HCT116 (cell line): Measurements from ENCODE around the gene MOCS1. TPM values are rescaled to one million over a fixed set of nuclear protein-coding genes. Genes with fewer than 3 reads are reported as not detected.

ENCODE experiments used
- ATAC-seq: fragments of 200-7000 bp; cut with Tn5 transposase; 2 replicates; pipeline ENCODE4 v1.9.1; 2020; ENCODE audit warnings: mild to moderate bottlenecking, moderate library complexity
- BruUV-seq: library from RNA; stranded (reverse); fragments of 400-500 nt; replicated peaks from 2 replicates; lab custom pipeline; 2021; lab: Mats Ljungman, UMichigan
- CTCF ChIA-PET: fragments of 300-600 bp; sonication (Branson Sonifier 250); formaldehyde crosslinking; loops from one replicate; lab custom pipeline; 2021; ENCODE audit warnings: antibody characterized with exemption; lab: Charles Lee
- POLR2A ChIA-PET: fragments of 300-600, 350-600 bp; sonication (Branson Sonifier 250); formaldehyde crosslinking; loops from one replicate; lab custom pipeline; 2021; ENCODE audit warnings: antibody characterized with exemption; lab: Charles Lee
- RAD21 ChIA-PET, 2 experiments: fragments of 300-600 bp; sonication (Branson Sonifier 250); formaldehyde crosslinking; loops; one replicate each; lab custom pipeline; 2023; ENCODE audit warnings: low total read pairs in 2 of 2; ENCODE audit not compliant: uncharacterized antibody in 2 of 2, unreplicated experiment in 2 of 2, low non-redundant PET in 1 of 2; lab: Charles Lee
- DNase-seq: peaks from one replicate; pipeline ENCODE4 v3.0.0-alpha.2; 2010; ENCODE audit warnings: low read depth, low spot score
- H2AFZ ChIP-seq: fragments of 200-600 bp; shearing (Covaris generic), sonication (generic); 2 replicates; pipeline ENCODE4 v1.6.1; 2017; ENCODE audit warnings: low read depth, mixed run types, mixed read lengths, antibody characterized with exemption, low read length; ENCODE audit not compliant: poor library complexity, severe bottlenecking
- H3K27ac ChIP-seq: 2 replicates; pipeline ENCODE4 v1.5.1; 2012; ENCODE audit warnings: low read depth, low read length
- H3K27me3 ChIP-seq: fragments of 200-600 bp; sonication (generic); 2 replicates; pipeline ENCODE4 v1.6.1; 2016; ENCODE audit warnings: mixed run types, low read length, mixed read lengths; ENCODE audit not compliant: insufficient read depth
- H3K36me3 ChIP-seq, 2 experiments: fragments of 200-500 bp in 1 of 2; fragments of 200-600 bp in 1 of 2; sonication (Bioruptor generic) in 1 of 2; sonication (generic) in 1 of 2; 2 replicates each; pipeline versions ENCODE4 v1.5.1 to v1.6.1; 2014 to 2016; ENCODE audit warnings: low read length in 2 of 2, inconsistent platforms in 1 of 2, mixed read lengths in 1 of 2, mixed run types in 1 of 2; ENCODE audit not compliant: insufficient read depth in 2 of 2, control insufficient read depth in 1 of 2
- H3K4me1 ChIP-seq, 2 experiments: fragments of 200-600 bp in 1 of 2; sonication (generic) in 1 of 2; 2 replicates each; pipeline versions ENCODE4 v1.5.1 to v1.6.1; 2012 to 2017; ENCODE audit warnings: low read length in 2 of 2, inconsistent platforms in 1 of 2, mild to moderate bottlenecking in 1 of 2, mixed read lengths in 1 of 2, mixed run types in 1 of 2, moderate library complexity in 1 of 2; ENCODE audit not compliant: insufficient read depth in 2 of 2, control insufficient read depth in 1 of 2
- H3K4me2 ChIP-seq: fragments of 200-600 bp; sonication (generic); 2 replicates; pipeline ENCODE4 v1.6.1; 2017; ENCODE audit warnings: mixed run types, low read length, mixed read lengths
- H3K4me3 ChIP-seq, 2 experiments: fragments of 200-600 bp in 1 of 2; sonication (generic) in 1 of 2; replicated peaks in 1 of 2; 2 replicates each; pipeline ENCODE4 v1.5.1; 2011 to 2016; ENCODE audit warnings: low read length in 2 of 2, control low read depth in 1 of 2, low read depth in 1 of 2, mild to moderate bottlenecking in 1 of 2, mixed read lengths in 1 of 2, mixed run types in 1 of 2
- H3K79me2 ChIP-seq: fragments of 200-600 bp; sonication (generic); 2 replicates; pipeline ENCODE4 v1.6.1; 2017; ENCODE audit warnings: mild to moderate bottlenecking, mixed run types, low read length, moderate library complexity, mixed read lengths; ENCODE audit not compliant: insufficient read depth
- H3K9ac ChIP-seq: fragments of 200-600 bp; sonication (generic); 2 replicates; pipeline ENCODE4 v1.6.1; 2016; ENCODE audit warnings: low read length, mixed read lengths
- H3K9me2 ChIP-seq: fragments of 200-600 bp; sonication (generic), shearing (Covaris generic); 2 replicates; pipeline ENCODE4 v1.6.1; 2017; ENCODE audit warnings: mixed run types, mild to moderate bottlenecking, moderate library complexity; ENCODE audit not compliant: insufficient read depth
- H3K9me3 ChIP-seq, 2 experiments: fragments of 200-500 bp in 1 of 2; fragments of 200-600 bp in 1 of 2; sonication (Bioruptor generic) in 1 of 2; sonication (generic) in 1 of 2; 2 replicates each; pipeline ENCODE4 v1.6.1; 2014 to 2017; ENCODE audit warnings: low read length in 2 of 2, mixed read lengths in 2 of 2, inconsistent platforms in 1 of 2, low read depth in 1 of 2, mild to moderate bottlenecking in 1 of 2, mixed run types in 1 of 2, moderate library complexity in 1 of 2; ENCODE audit not compliant: control insufficient read depth in 1 of 2, insufficient read depth in 1 of 2
- H4K20me1 ChIP-seq: fragments of 200-600 bp; sonication (generic), shearing (Covaris generic); 2 replicates; pipeline ENCODE4 v1.6.1; 2017; ENCODE audit warnings: mixed run types, mild to moderate bottlenecking, moderate library complexity; ENCODE audit not compliant: insufficient read depth
- CBX3 ChIP-seq: IDR thresholded peaks from 2 replicates; pipeline ENCODE4 v1.6.1; 2012; ENCODE audit warnings: low read depth
- ELF1 ChIP-seq: IDR thresholded peaks from 2 replicates; pipeline ENCODE4 v1.6.1; 2012; ENCODE audit warnings: low read depth, borderline replicate concordance
- FOSL1 ChIP-seq: IDR thresholded peaks from 2 replicates; pipeline ENCODE4 v1.6.1; 2012; ENCODE audit warnings: low read depth
- JUND ChIP-seq: IDR thresholded peaks from 2 replicates; pipeline ENCODE4 v1.6.1; 2012
- POLR2A ChIP-seq: IDR thresholded peaks from 2 replicates; pipeline ENCODE4 v1.7.0; 2011; ENCODE audit warnings: borderline replicate concordance; ENCODE audit not compliant: insufficient read depth, insufficient read length; ENCODE audit errors: extremely low read depth
- ZNF274 ChIP-seq: fragments of 200-500 bp; sonication (Bioruptor generic); IDR thresholded peaks from 2 replicates; pipeline ENCODE4 v1.6.1; 2014; ENCODE audit warnings: mild to moderate bottlenecking, low read depth, low read length, inconsistent platforms
- intact Hi-C: fragments of 100-400 bp; cut with micrococcal nuclease; formaldehyde crosslinking; loops from 2 replicates; pipeline ENCODE4 v1.10.0; 2022
- total RNA-seq: library from RNA; stranded (reverse); gene quantifications from one replicate; pipeline ENCODE4 v1.2.1, GENCODE V29; 2021; ENCODE audit not compliant: unreplicated experiment

Gene MOCS1
- total RNA-seq, 1 experiment from 2014 or later = 9.3 TPM

GRCh38 chr6:39927159-39927558, 7.1 kb downstream of the MOCS1 start:
- Histone ChIP-seq H3K4me2 (peak overlapping the region; percentile 69), H4K20me1 (no peaks in the 10 kb centered on the region), H3K79me2 (no peaks in the 10 kb centered on the region), H3K9me3 (no peaks in the 10 kb centered on the region), H3K9me2 (no peaks in the 10 kb centered on the region), H3K27ac (peak overlapping the region; percentile 29; the same call in 1 of the 2 replicates), H3K4me3 (peak overlapping the region in 1 of 2 experiments; percentile 13; a peak in 1 of 4 replicates), H3K36me3 (no peaks in the 10 kb centered on the region; a peak in 1 of 4 replicates), H3K4me1 (peaks cover 5 to 21% of the 10 kb centered on the region in 2 experiments; a peak in 3 of 4 replicates), H3K27me3 (no peaks in the 10 kb centered on the region), H3K9ac (no peak overlapping the region), H2AFZ (no peak overlapping the region)
- peak; percentile 81 for ATAC-seq
- BruUV-seq = no TSS peak
- ChIA-PET CTCF (no interaction called here), RAD21 (no interaction called here), POLR2A (no interaction called here)
- DNase-seq = peak; percentile 26
- TF ChIP-seq ZNF274 (no peak), FOSL1 (peak; percentile 23; the same call in 1 of the 2 replicates), CBX3 (no peak), JUND (0 out of 2 replicates have a peak, but pooled peaks have one; percentile 19), ELF1 (no peak)
- intact Hi-C loops = no loop called here

DNA sequence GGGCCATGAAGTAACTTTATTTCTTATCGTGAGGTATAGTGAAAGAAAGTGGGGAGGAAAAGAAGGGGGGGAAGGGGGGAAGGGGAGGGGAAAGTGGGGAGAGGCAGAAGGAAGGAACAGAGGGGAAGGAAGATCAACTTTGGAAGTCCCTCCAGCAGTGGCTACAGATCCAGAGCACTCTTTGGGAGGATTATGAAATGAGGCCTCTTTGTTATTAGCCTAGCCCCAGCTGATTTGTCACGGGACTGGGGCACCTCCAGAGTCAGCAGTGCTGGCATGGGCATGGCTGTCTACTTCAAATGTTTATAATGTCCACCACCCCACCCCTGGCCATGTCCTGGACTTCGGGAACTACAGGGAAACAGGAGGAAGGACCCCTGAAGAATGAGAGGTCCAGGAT, 7.6 kb downstream of the MOCS1 start:
- no TSS peak for BruUV-seq
- no peaks in the 10 kb centered on the region for H3K9me3 ChIP-seq
- no peaks in the 10 kb centered on the region for H3K27me3 ChIP-seq

More for the DNA sequence above, 7.6 kb downstream of the MOCS1 start:
- ChIA-PET POLR2A (no interaction called here), RAD21 (no interaction called here), CTCF (no interaction called here)
- TF ChIP-seq POLR2A = no peak
- peak overlapping the region; percentile 29; the same call in 1 of the 2 replicates for H3K27ac ChIP-seq
- peak overlapping the region; percentile 69 for H3K4me2 ChIP-seq
- H3K36me3 ChIP-seq = no peaks in the 10 kb centered on the region; a peak in 1 of 4 replicates
- H3K9me2 ChIP-seq = no peaks in the 10 kb centered on the region
- intact Hi-C loops = no loop called here
- H3K4me3 ChIP-seq = peak overlapping the region in 1 of 2 experiments; percentile 13; a peak in 1 of 4 replicates
- no peaks in the 10 kb centered on the region for H3K79me2 ChIP-seq
- no peak overlapping the region for H2AFZ ChIP-seq
- H3K9ac ChIP-seq = no peak overlapping the region
- ATAC-seq = peak; percentile 52; the same call in 1 of the 2 replicates
- no peaks in the 10 kb centered on the region for H4K20me1 ChIP-seq
- H3K4me1 ChIP-seq = peaks cover 5 to 21% of the 10 kb centered on the region in 2 experiments; a peak in 3 of 4 replicates
- DNase-seq = no peak
